ENCODE data around the gene MSX2.

Gene MSX2

DNA sequence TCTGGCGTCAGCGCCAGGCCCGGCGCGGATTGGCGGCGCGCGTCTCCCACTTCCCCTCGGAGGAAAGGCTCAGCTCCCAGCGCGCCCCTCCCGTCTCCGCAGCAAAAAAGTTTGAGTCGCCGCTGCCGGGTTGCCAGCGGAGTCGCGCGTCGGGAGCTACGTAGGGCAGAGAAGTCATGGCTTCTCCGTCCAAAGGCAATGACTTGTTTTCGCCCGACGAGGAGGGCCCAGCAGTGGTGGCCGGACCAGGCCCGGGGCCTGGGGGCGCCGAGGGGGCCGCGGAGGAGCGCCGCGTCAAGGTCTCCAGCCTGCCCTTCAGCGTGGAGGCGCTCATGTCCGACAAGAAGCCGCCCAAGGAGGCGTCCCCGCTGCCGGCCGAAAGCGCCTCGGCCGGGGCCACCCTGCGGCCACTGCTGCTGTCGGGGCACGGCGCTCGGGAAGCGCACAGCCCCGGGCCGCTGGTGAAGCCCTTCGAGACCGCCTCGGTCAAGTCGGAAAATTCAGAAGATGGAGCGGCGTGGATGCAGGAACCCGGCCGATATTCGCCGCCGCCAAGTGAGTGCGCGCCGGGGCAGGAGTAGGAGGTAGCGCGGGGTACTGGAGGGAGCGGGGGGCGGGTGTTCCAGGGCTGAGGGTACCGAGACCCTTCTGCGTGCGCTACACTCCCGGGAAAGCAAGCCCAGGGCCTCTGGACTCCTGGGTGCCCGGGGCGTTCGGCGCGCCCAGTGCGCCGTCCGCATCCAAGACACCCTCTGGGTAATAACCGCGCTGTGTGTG, at the start of gene MSX2:
MSX2 (plus strand) TSS at position 99 of the 777 bp plus-strand sequence; CDS start at position 177, 78 bp downstream.
- DNase-seq, result no peak

DNA sequence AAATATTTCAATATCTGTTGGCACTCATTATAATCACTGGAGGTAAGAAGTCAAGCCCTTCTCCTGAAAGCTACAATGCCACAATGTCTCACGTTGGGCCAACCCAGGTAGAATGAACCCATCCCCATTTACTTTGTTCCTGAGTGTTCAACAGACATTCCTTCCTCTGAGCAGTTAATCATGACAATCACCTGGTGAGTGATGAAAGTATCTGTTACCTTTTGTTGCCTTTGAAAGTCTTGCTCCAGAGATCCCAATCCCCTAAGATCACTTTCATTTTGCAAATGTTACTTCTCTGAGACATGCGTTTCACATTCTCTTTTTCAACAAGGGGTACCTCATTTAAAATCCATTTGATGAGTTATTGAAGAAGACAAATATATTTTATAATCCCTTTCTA, 49.3 kb upstream of the MSX2 start:
- DNase-seq, result no peak

DNA sequence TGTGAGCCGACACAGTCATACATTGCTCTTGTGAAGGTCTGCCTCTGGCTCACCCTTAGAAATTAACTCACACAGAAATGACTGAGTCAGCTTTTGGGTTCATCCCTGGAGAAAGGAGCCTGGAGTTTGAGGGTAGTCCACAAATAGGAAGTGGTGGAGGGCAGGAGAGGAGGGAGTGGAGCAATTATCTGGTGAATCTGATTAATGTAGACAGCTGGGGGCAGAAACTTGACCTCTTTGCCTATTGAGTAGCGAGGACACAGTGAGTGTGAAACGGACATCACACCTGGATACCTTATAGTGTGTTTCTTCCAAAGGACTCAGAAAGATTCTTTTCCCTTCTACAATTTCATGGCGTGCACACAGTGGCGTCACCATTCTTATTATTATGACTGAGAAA, 48.5 kb upstream of the MSX2 start:
- DNase-seq, result no peak

DNA sequence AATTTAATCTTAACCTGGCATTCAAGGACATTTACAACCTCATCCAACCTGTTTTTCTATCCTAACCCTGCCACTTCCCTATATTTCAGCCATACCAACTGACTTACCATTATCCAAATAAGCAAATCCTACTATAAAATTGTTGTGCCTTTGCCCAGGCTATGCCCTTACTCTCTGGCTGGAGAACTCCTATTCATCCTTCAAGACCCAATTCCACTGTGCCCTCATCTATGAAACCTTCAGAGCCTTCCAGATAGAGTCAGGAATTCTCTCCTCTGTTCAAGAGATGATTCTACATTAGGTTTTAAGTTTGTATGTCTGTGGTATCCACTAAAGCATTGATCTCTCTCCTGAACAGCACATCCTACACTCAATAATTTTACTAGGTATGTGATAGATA, 46.3 kb upstream of the MSX2 start:
- DNase-seq, result no peak

DNA sequence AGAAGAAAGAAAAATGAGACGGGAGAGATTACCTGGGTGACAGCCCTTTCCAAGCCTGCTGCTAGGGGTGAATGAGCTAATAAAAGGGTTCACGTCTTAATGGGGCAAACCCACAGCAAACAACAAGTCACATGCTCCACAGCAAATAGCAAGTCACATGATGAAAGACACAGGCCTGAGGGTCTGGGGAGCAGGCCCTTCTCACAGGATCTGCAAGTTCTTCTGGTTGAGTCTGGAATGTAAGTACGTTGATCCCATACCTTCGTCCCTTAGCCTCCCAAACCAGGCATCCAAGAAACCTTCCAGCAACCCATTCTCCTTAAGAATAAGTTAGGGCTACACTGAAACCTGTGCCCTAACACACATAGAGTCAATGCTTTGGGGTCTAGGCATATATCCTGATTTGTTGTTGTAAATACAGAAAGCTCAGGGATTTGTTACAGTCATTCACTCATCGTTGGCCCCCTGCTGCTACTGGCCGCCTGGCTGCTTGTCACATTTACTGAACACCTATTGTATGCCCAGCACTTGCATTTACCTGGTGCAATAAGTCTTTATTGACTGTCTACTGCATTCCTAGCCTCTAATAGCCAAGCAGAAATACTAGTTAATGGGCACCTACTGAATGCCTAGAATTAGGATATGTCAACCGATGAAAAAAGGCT, 43.3 kb upstream of the MSX2 start:
- no peak for DNase-seq

DNA sequence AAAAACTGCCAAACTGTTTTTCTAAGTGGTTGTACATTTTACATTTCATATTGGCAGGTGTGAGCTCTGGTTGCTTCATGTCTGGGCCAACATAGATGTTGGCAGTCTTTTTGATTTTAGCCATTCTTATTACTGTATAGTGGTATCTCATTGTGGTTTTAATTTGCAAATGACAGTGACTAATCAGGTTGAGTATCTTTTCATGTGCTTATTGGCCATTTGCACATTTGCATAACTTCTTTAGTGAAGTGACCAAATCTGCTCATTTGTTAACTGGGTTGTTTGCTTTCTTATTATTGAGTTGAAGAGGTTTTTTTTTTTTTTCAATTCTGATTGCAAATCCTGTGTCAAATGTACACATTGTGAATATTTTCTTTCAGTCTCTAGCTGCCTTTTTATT, 36.9 kb upstream of the MSX2 start:
- DNase-seq, result no peak

DNA sequence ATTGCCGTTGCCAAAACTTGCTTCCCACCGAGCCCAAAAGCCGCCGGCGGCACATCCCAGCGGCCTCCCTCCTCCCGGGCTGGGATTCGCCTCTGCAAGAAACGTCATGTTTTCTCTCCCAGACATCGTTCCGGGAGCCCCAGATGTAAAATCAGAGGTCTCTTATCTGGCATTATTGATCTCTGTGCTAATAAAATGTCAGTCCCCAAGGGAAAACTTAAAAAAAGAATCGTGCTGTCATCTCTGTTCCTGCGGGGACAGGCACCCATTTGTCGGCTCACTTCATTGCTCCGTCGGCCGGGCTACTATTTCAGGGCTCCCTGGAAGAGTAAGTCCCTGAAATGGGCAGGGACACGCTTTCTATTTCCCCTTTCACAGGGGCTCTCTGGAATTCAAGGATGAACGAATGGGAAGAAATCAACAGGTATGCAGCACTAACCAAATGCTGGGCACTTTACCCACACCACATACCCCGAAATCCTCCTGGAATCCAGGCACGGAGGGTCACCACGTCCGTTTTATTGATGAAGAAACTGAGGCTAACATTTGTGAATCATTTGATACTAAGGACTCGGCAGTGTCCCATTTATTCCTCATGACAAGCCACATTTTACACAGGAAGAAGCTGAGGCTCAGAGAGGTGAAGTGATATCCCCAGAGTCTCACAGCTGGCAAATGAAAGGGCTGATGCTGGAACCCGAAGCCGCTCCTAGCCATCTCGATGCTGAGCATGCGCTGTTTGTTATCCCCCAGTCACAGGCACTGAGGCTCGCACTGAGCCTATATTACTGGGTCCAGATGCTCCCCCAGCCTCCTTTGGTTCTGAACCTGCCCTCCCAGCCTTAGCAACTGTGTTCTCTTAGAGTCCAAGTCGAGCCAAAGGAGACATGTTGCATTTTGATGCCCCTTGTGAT, 35.7 kb upstream of the MSX2 start:
- DNase-seq, result no peak

DNA sequence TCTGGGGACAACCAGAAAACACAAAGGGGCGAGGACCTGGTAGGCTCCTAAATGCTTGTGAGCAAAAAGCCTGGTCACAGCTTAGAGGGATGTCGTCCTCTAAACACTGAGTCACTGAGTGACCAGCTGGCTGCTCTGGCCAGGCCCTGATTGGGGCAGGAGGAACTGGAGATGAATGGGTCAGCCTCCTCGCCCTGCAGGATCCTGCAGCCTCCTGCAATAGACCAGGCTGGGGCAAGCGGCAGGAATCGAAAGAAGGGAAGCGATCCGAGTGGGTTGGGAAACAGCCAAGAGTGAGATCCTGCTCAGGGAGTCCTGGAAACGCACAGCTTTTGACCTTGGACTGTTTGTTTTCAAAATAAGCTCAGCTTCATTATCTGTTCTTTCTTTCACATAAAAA, 34.1 kb upstream of the MSX2 start:
- DNase-seq, result no peak

DNA sequence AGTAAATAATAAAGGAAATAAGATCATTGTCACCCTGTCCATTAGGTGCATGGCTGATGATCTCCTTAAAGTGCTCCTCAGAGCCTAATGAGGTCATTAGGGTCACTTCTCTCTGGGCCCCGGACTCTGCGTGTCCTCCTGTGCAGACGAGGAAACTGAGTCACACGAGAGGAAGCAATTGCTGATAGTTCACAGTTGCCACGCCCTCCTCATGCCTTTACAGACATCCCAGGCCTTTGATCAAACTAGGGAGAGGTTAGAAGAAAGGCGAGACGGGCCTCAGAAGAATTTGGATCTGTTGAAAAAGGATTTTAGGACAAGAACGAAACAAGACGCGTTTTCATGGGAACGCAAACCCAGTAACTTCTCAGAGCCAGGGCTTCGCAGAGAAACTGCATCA, 32.0 kb upstream of the MSX2 start:
- no peak for DNase-seq

DNA sequence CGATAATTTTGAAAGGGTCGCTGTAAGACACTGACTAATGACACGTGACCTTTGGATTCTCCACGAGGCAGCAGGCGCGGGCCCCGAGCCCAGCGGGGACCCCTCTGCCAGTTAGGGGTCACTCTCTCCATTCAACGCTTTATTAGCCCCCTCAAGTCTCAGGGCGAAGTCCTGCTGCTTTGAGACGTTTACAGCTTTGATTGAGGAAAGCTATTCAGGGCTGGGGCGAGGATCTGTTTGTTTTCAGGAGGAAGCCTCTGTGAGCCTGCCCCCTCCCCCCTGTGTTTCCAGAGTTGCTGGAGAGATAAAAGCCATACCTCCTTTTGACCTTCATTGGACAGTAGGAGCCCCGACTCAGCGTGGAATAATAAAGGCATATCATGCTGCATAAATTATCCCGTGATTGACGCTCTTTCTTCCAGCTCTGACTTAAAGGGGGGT, 31.4 kb upstream of the MSX2 start:
- no peak for DNase-seq

DNA sequence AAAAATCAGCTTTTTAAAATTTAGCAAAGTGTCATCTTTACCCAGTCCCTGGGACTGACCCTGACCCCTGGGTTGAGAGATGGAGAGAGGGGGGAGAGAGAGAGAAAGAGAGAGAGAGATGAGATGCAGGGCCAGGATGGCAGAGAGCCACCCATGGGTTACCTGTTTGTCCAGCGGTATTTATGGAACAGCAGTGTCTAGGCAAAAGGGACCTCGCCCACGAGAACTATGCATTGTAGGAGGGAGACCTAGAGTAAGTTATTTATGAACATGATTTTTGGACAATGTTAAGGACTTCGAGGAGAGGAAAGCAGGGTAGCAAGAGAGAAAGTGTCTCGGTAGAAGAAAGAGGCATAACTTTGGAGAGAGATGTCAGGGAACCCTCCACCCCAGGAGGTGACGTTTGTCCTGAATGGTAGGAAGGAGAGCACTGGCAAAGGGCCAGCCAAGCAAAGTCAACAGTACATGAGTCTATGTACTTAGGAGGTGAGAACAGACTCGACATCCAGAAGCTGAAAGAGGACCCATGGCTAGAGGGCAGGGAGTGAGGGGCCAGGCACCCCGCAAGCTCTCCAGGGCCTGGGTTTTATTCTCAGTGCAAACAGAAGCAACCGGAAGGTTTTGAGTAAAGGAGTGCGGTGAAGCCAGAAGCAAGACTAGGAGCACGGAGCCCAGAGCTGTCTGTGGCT, 30.5 kb upstream of the MSX2 start:
- no peak for DNase-seq

DNA sequence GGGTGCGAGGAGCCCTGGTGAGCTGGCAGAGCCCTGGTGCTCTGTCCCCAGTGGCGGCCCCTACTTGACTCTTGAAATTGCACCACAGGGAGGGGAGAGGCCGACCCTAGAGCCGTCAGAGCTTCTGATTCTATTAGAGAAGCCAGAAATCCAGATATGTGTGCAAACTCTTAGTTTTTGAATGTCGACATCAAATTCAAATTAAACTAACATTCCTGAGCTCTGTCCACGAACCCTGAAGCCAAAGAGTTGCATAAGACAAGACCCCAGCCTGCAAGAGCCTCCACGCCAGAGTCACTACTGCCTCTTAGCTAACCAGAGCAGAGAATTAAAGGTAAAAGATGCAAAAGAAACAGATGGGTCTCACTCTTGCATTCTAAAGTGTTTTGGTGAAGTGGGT, 29.8 kb upstream of the MSX2 start:
- DNase-seq, result no peak

DNA sequence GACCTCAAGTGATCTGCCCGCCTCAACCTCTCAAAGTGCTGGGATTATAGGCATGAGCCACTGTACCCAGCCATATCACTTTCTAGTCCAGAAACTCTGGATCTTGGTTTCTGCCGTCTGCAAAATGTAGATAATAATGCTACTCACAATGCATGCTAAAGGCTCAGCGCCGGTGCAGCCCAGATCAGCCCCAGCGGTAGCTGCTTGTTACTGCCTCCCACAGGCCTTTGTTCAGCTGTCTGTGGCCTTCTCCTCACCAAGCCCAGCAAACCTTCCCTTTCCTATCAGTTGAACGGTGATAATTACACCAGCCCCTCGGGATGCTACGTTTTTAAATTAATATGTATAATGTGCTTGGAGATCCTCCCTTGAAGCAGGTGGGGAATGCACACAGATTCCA, 26.2 kb upstream of the MSX2 start:
- no peak for DNase-seq

DNA sequence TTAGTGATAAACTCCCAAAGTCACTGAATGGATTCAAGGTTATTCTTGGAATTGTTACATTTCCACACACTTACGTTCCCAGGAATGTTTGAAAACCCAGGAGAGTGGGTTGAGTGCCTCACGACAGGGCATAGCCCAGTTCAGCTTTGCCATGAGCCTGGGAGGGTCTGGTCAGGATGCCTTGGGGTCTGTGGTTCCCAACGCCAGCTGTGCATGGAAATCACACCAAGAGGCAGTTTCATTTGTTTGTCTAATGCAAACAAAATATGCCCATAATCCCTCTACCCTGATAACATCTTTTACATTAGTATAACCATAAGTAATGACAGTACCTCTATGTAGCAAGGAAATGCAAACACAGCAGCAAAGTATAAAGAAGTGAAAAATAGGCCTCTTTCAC, 25.3 kb upstream of the MSX2 start:
- DNase-seq, result no peak

DNA sequence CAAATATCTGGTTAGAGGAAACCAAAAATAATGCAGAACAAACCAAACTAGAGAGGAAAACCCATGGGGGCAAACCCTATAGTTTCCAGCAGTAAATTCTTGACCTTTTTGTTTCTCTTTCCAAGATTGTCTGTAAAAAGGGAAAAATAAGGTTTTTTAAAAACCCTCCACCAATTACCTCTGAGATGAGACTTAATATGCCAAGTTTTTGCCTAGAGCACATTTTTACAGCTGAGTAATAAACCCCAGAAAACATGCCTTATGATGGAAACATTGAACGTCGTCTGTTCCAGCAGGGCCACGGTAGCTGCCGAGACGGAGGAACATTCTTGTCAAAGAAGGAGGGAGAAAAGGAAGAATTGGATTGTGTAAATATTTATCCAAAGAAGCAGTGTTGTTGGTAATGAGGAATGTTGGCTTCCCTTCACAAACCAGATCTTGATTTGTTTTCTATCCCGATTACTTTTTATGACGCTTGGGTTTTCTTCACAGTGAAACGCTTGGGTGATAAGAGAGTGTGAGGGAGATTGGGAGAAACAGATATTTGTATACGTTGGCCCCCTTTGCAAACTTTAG, 17.3 kb upstream of the MSX2 start:
- no peak for DNase-seq

DNA sequence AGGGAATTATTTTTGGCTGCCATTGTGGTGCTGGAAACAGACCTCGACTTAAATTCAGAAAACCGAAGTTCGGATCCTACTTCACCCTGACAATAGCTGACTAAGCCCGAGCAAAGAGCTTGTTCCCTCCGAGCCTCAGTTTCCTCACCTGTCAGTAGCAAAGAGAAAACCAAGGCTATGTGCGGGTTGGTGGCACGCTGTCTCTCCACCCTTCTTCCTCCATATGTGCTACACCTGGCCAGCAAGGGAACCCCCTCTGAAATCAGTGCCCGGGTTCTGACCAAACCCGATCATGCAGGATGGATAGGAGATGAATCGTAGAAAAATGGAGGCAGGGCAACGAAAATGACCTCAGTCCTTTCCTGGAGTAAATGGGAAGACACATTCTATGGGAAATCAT, 16.7 kb upstream of the MSX2 start:
- DNase-seq, result no peak

DNA sequence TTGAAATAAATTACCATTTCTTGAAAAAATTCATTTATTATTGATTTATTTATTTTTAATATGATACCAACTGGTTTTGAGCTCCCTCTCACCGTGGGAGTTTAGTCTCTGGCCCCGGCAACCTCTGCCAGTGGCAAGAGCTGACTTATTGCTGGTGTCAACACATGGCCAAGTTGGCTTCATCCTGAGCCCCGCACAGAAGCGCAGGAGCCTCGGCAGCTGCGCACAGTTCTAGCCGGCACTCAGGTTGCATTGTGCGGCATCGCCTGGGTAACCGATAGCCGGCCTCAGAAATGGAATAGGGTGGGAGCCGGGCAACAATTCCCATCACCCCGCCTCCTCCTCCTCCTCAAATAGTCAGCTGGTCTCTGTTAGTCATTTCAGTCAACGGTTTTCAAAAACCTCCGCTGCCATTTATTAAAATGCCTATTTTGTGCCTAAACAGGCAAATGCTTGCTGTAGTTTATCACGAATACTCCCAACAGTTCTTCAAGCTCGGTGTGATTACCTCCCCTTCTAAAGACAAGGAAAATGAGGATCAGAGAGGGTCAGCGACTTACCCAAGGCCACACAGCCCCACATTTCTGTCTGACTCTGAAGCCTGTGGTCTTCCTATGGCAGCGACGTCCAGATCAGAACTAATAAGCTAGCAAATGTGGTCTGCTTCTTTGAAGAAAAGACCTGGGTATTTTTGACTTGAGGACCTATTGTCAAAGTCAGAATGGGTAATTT, 15.7 kb upstream of the MSX2 start:
- no peak for DNase-seq

DNA sequence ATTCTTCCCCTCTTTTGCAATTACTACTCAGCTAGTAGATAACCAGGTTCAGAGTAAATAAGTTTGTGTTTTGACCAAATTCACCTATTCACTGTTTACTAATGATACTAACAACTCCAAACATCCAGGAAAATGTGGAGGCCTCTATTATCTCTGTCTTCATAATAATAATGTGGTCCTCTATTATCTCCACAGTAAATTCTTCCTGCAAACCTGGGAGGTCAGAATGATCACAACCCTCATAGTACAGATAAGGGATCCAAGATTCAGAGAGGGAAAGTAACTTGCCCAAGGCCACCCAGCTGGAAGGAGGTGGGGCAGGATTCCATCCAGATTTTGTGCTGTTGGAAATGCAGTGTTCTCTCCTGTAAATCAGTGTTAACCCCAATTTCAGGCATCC, 9.6 kb upstream of the MSX2 start:
- DNase-seq, result no peak

DNA sequence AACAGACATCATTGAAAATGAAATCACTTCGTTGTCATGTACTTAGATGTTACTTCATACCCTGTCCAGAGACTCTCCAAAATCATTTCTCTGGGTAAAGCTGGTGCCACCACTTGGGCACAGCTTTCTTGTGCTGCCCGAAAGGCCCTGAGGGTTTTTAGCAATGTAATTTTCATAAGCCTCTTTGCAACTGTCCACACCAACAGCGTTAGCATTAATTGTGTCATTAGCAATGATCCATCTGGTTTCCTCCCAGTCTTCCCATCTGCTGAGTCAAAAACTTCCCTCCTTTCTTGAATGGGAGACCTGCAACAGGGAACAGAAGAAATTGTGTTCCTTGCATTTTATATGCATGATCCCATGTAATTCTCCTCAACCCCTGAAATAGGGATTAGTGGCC, 8.6 kb upstream of the MSX2 start:
- no peak for DNase-seq

DNA sequence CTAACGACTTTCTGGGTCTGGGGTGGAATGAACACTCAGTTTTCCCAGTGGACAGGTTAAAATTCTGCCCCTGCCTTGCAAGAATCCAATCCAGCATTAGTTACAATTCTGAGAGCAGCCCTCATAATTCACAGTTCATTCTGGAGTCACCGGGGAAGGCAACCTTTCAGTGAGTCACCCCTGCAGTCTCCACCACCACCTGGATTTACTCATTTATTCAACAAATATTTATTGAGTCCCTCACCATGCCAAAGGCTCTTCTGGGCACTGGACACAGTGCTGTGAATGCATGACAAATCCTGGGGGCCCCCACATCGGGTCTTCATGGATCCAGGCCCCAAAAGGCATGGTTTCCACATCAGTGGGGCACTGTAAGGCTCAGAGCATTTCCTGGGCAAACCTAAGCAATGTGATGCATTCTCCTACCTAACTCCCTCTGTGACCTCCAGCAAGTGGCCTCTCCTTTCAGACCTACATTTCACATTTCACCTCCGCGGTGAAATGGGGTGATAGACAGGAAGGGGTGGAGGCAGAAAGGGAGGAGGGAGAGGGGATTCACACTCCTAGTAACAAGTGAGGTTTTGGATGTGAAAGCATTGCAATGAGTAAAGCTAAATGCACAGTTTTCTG, 6.4 kb upstream of the MSX2 start:
- no peak for DNase-seq

DNA sequence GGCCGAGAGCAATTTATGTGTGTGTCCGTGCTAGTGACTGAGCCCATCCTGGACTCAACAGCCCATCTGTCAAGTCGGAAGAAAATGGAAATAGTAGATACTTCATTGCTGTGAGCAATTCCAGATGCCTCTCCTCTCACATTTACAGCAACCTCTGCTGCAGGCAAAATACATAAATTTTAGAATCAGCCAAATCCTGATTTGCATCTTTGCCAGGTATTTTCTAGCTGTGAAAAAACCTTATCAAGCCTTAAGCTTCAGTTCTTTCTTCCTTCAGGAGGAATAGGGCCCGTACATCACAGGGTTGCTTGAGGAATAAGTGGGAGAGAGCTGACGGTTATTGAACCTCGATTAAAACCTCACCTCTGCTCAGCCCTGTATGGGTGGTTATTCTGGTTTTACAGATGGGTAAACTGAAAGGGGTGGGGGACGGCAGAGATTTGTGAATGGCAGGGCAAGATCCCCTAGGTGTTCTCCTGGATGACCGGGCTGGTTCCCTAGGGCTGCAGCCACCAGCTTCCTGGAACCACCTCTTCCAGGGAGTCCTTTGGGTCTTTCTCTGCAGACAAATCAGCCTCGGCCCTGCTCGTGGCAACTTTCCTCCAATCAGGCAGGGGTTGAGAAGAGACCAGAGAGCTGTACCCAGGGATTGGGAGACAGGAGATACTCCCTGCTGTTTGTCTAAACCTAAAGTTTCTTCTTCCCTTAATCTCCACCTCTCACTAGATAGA, 5.3 kb upstream of the MSX2 start:
- DNase-seq, result no peak

All from activated T-cell treated with anti-CD3 and anti-CD28 coated beads, Interleukin-2, amount 50 U/mL, for 1 hour (primary cell).